Stimulated activated CD8-positive, alpha-beta memory T cell treated with anti-CD3 and anti-CD28 coated beads, Interleukin-2, amount 100 ng/mL, for 1 hour (primary cell): ENCODE data around the gene POTEM.
"Not testable (repeated sequence)": the region's sequence is repeated elsewhere in the genome, so short reads cannot be mapped to it uniquely, and the experiment has no call there.

Experiments used
- DNase-seq, 2 donors: peaks; one replicate each; pipeline ENCODE4 v3.0.0-alpha.2; 2020; ENCODE audit warnings: low read depth in 2 of 2

POTEM gene

GRCh38 chr14:19036811-19037382 is 69.7 kb downstream of the POTEM start:
- DNase-seq, result not testable (repeated sequence)

GRCh38 chr14:19038060-19038664 is 70.9 kb downstream of the POTEM start:
- not testable (repeated sequence) for DNase-seq

- not testable (repeated sequence) for DNase-seq
These were observed 71.6 kb downstream of the POTEM start for GRCh38 chr14:19038785-19039184.

- DNase-seq, result not testable (repeated sequence)
These were observed 76.2 kb downstream of the POTEM start for GRCh38 chr14:19043384-19043783.
